ENCODE results near the gene AMZ1. TPM values are rescaled to one million over a fixed set of nuclear protein-coding genes. Genes with fewer than 3 reads are reported as not detected.
"Not testable (repeated sequence)": the region's sequence is repeated elsewhere in the genome, so short reads cannot be mapped to it uniquely, and the experiment has no call there.

Gene AMZ1
- total RNA-seq, 2 experiments from 2014 or later: 0.14 TPM

DNA sequence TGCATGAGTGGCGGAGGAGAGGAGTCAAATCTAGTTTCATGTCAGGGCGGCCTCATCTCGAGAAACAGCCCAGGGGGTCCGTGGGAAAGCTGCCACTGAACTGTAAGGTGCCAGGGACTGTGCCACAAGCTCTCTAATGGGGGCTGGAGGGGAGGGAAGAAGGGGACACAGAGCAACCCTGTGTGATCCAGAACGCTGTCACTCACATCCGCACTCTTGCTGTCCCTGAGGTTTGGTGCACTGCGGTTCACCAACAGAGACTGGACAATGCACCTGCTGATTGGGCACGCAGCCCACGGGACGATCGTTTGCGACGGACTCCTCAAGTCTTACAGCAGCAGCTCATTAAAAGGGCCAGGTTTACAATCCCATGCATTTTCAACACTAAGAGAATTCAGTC lies 47.7 kb downstream of the AMZ1 start:
- peaks cover 40% of the 10 kb centered on the region for H3K4me1 Mint-ChIP-seq
- POLR2A ChIA-PET: interaction anchor here (0.8 kb wide), 1 partner anchor 23 kb away, joined by 3 read pairs; no protein-coding TSS in a partner anchor
- H3K27ac Mint-ChIP-seq: no peak overlapping the region
- CTCF ChIA-PET: no interaction called here
- no peak for DNase-seq
- ATAC-seq: no peak
- H3K36me3 Mint-ChIP-seq (ENCODE audit: low read depth): peaks cover 12% of the 10 kb centered on the region
- intact Hi-C loops (cut with DNase I, micrococcal nuclease): no loop called here
- no peak overlapping the region for H3K4me3 Mint-ChIP-seq
- no peaks in the 10 kb centered on the region for H3K27me3 Mint-ChIP-seq
- H3K9me3 Mint-ChIP-seq (ENCODE audit: low read depth): no peaks in the 10 kb centered on the region

DNA sequence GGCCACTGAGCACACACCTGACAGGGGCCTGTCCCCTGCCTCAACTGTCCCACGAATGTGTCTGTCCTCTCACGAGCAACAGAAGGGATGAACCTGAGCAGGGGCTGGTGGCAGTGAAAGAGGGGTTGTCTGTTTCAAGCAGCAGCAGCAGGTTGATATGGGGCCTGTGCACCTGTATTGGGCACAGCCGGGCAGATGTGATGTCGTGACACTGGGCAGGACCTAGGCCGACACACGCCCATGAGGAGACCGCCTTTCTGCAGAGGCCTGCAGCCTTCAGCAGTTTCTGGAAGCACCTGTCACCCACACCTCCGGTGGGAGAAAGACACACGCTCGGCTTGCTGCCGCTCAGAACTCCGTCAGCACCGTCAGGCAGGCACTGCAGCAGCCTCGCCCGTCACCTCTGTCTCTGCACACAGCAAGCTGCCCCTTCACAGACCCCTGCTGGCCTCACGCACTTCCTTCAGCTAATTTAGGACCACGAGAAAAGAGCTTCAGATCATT lies 48.5 kb downstream of the AMZ1 start:
- Mint-ChIP-seq H3K27ac (no peak overlapping the region), H3K9me3 (ENCODE audit: low read depth) (no peaks in the 10 kb centered on the region)
- ATAC-seq: no peak

GRCh38 chr7:2737005-2737743 lies 49.2 kb downstream of the AMZ1 start:
- H3K27me3 Mint-ChIP-seq; intact Hi-C loops (cut with DNase I, micrococcal nuclease); H3K36me3 Mint-ChIP-seq (ENCODE audit: low read depth); ATAC-seq; H3K27ac Mint-ChIP-seq; H3K4me3 Mint-ChIP-seq; H3K9me3 Mint-ChIP-seq (ENCODE audit: low read depth); DNase-seq: not testable (repeated sequence)
- CTCF ChIA-PET: interaction anchor here (1.4 kb wide), 1 partner anchor 27 kb away, joined by 4 read pairs; no protein-coding TSS in a partner anchor
- POLR2A ChIA-PET: interaction anchor here (1.0 kb wide), 1 partner anchor 21 kb away, joined by 4 read pairs; no protein-coding TSS in a partner anchor
- peaks cover 33% of the 10 kb centered on the region for H3K4me1 Mint-ChIP-seq

More for the DNA sequence above, 48.5 kb downstream of the AMZ1 start:
- Mint-ChIP-seq H3K4me1 (peaks cover 40% of the 10 kb centered on the region), H3K4me3 (no peak overlapping the region), H3K27me3 (no peaks in the 10 kb centered on the region), H3K36me3 (ENCODE audit: low read depth) (peaks cover 10% of the 10 kb centered on the region)
- intact Hi-C loops (cut with DNase I, micrococcal nuclease): no loop called here
- POLR2A ChIA-PET: interaction anchor here (1.0 kb wide), 1 partner anchor 21 kb away, joined by 4 read pairs; no protein-coding TSS in a partner anchor
- CTCF ChIA-PET: interaction anchor here (1.4 kb wide), 1 partner anchor 26 kb away, joined by 4 read pairs; no protein-coding TSS in a partner anchor
- DNase-seq: no peak

DNA sequence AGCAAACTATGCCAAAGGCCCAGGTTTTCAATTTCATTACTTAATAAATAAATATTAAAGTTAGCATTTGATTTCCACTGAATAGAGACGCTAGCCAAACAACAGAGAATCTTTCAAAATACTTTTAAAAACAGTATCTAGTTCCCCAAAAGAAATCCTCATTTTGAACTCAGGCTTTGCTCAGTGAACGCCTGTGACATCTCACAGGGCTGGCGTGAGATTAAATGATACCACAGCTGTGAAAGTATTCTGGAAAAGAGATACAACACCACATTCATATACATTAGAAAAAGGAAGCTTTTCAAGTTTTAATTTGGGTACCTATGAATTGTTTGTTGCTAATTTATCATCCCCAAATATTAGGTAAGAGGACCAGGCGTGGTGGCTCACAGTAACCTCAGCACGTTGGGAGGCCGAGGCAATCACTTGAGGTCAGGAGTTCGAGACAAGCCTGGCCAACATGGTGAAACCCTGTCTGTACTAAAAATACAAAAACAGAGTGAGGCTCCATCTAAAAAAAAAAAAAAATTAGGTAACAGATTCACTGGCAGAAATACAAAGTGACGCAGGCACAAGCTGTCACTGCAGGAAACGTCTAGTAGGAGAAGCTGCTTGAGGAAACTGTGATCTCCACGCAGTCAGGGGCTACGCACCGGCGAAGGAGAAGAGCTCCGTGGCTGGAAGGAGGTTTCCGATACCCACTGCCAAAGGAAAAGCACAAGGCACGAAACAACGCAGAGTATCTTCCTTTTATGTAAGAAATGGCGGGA lies 50.0 kb downstream of the AMZ1 start:
- POLR2A ChIA-PET: interaction anchor here (0.7 kb wide), 1 partner anchor 92 kb away, joined by 3 read pairs; no protein-coding TSS in a partner anchor
- H3K4me1 Mint-ChIP-seq: peaks cover 29% of the 10 kb centered on the region
- intact Hi-C loops (cut with DNase I, micrococcal nuclease): no loop called here
- CTCF ChIA-PET: interaction anchor here (0.6 to 1.4 kb wide), 3 partner anchors 28 to 268 kb away, joined by 3 to 4 read pairs (median 3); no protein-coding TSS in a partner anchor
- ATAC-seq: no peak
- peaks cover 4% of the 10 kb centered on the region for H3K36me3 Mint-ChIP-seq (ENCODE audit: low read depth)
- no peak overlapping the region for H3K4me3 Mint-ChIP-seq
- H3K9me3 Mint-ChIP-seq (ENCODE audit: low read depth): no peaks in the 10 kb centered on the region
- H3K27ac Mint-ChIP-seq: no peak overlapping the region
- no peak for DNase-seq
- H3K27me3 Mint-ChIP-seq: no peaks in the 10 kb centered on the region

DNA sequence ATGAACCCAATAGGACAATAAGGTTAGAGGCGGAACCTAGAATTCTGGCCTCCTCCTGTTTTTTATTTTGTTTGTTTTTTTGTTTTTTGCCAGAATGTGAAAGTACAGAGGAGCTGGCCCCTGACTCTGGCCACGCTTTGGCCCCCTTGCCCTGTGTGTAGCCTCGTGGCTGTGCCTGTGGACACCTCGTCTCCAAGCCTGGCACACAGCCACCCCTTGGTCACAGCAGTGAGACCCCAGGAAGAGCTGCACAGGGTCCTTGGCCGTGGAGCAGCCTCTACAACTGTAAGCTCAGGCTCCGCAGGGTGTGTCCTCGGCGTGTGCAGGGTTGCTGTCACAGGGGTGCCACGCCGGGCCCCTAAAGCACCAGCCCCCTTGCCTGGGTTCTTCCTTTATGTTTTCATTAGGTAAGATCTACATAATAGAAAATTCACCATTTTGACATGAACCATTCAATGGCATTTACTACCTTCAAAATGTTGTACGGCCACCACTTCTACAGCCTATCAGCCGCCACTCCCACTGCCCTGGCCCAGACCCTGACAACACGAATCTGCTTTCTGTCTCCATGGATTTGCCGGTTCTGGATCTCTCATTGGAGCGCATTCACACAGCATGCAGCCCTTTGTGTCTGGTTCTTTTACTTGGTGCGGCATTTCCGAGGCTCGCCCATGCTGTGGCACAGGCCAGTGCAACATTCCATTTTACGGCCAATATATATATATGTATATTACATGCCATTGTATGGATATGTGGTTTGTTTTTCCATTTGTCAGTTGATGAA lies 51.0 kb downstream of the AMZ1 start:
- ATAC-seq: no peak
- Mint-ChIP-seq H3K4me1 (peaks cover 22% of the 10 kb centered on the region), H3K27me3 (no peaks in the 10 kb centered on the region), H3K27ac (no peak overlapping the region), H3K36me3 (ENCODE audit: low read depth) (peaks cover 4% of the 10 kb centered on the region), H3K4me3 (no peak overlapping the region), H3K9me3 (ENCODE audit: low read depth) (no peaks in the 10 kb centered on the region)
- CTCF ChIA-PET: interaction anchor here (0.6 to 1.1 kb wide), 2 partner anchors 29 to 267 kb away, joined by 3 read pairs; no protein-coding TSS in a partner anchor
- intact Hi-C loops (cut with DNase I, micrococcal nuclease): no loop called here
- no peak for DNase-seq
- POLR2A ChIA-PET: interaction anchor here (0.7 kb wide), 1 partner anchor 91 kb away, joined by 3 read pairs; no protein-coding TSS in a partner anchor

DNA sequence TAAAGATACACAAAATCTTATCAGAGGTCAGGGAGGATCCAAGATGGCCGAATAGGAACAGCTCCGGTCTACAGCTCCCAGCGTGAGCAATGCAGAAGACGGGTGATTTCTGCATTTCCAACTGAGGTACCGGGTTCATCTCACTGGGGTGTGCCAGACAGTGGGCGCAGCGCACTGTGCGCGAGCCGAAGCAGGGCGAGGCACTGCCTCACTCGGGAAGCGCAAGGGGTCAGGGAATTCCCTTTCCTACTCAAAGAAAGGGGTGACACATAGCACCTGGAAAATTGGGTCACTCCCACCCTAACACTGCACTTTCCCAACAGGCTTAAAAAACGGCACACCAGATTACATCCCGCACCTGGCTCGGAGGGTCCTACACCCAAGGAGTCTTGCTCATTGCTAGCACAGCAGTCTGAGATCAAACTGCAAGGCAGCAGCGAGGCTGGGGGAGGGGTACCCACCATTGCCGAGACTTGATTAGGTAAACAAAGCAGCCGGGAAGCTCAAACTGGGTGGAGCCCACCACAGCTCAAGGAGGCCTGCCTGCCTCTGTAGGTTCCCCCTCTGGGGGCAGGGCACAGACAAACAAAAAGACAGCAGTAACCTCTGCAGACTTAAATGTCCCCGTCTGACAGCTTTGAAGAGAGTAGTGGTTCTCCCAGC lies 55.7 kb downstream of the AMZ1 start:
- H3K27me3 Mint-ChIP-seq; H3K36me3 Mint-ChIP-seq (ENCODE audit: low read depth); ATAC-seq; H3K27ac Mint-ChIP-seq; POLR2A ChIA-PET; H3K4me1 Mint-ChIP-seq; DNase-seq; intact Hi-C loops (cut with DNase I, micrococcal nuclease); H3K4me3 Mint-ChIP-seq; H3K9me3 Mint-ChIP-seq (ENCODE audit: low read depth): not testable (repeated sequence)
- CTCF ChIA-PET: interaction anchor here (1.0 to 2.3 kb wide), 2 partner anchors 25 to 34 kb away, joined by 3 to 5 read pairs; no protein-coding TSS in a partner anchor

- H3K4me3 Mint-ChIP-seq; CTCF ChIA-PET; H3K4me1 Mint-ChIP-seq; H3K27me3 Mint-ChIP-seq; DNase-seq; H3K9me3 Mint-ChIP-seq (ENCODE audit: low read depth); ATAC-seq; intact Hi-C loops (cut with DNase I, micrococcal nuclease); POLR2A ChIA-PET; H3K27ac Mint-ChIP-seq; H3K36me3 Mint-ChIP-seq (ENCODE audit: low read depth): not testable (repeated sequence)
Measured at GRCh38 chr7:2748684-2749083, 60.7 kb downstream of the AMZ1 start.

DNA sequence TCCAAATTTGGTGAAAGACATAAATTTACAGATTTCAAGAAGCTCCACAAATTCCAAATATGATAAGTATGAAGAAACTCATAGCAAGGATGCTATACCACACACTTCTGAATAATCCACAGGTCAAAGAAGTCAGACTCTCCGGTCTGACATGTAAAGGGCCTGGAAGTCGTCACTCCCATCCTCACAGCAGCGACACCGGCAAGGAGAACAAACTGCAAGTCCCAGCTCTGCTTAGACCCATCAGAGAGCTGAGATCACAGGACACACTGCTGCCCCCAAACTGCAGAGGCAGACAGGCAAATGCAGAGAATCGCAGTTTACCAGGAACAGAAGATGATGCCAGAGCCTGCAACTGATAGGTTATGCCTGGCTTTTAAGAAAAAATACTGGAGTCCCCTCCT lies 62.0 kb downstream of the AMZ1 start:
- H3K9me3 Mint-ChIP-seq (ENCODE audit: low read depth): no peaks in the 10 kb centered on the region
- H3K27ac Mint-ChIP-seq: no peak overlapping the region
- ChIA-PET CTCF (interaction anchor here (0.6 kb wide), 1 partner anchor 31 kb away, joined by 3 read pairs; no protein-coding TSS in a partner anchor), POLR2A (interaction anchor here (0.7 kb wide), 1 partner anchor 8 kb away, joined by 3 read pairs; no protein-coding TSS in a partner anchor)
- intact Hi-C loops (cut with DNase I, micrococcal nuclease): loop anchor here in 1 of 2 experiments (10.0 kb wide), 1 partner anchor 715 kb away; no protein-coding TSS in a partner anchor
- peaks cover 7% of the 10 kb centered on the region for H3K36me3 Mint-ChIP-seq (ENCODE audit: low read depth)
- H3K4me1 Mint-ChIP-seq: peaks cover 2% of the 10 kb centered on the region
- H3K4me3 Mint-ChIP-seq: no peak overlapping the region
- no peak for ATAC-seq
- H3K27me3 Mint-ChIP-seq: no peaks in the 10 kb centered on the region
- no peak for DNase-seq

GRCh38 chr7:2751086-2751485 lies 63.1 kb downstream of the AMZ1 start:
- Mint-ChIP-seq H3K27me3 (no peaks in the 10 kb centered on the region), H3K36me3 (ENCODE audit: low read depth) (peaks cover 14% of the 10 kb centered on the region), H3K4me1 (peaks cover 2% of the 10 kb centered on the region), H3K4me3 (no peak overlapping the region), H3K9me3 (ENCODE audit: low read depth) (peaks cover 2% of the 10 kb centered on the region), H3K27ac (no peak overlapping the region)
- ChIA-PET POLR2A (no interaction called here), CTCF (interaction anchor here (0.6 kb wide), 1 partner anchor 52 kb away, joined by 3 read pairs; no protein-coding TSS in a partner anchor)
- no peak for DNase-seq
- intact Hi-C loops (cut with DNase I, micrococcal nuclease): loop anchor here in 1 of 2 experiments (10.0 kb wide), 1 partner anchor 714 kb away; no protein-coding TSS in a partner anchor
- no peak for ATAC-seq

GRCh38 chr7:2753148-2753547 lies 65.1 kb downstream of the AMZ1 start:
- DNase-seq (no peak), ATAC-seq (no peak)
- Mint-ChIP-seq H3K9me3 (ENCODE audit: low read depth) (peaks cover 2% of the 10 kb centered on the region), H3K27ac (no peak overlapping the region), H3K4me1 (peaks cover 18% of the 10 kb centered on the region), H3K4me3 (no peak overlapping the region), H3K27me3 (no peaks in the 10 kb centered on the region), H3K36me3 (ENCODE audit: low read depth) (peaks cover 19% of the 10 kb centered on the region)
- ChIA-PET POLR2A (no interaction called here), CTCF (interaction anchor here (0.7 kb wide), 1 partner anchor 12 kb away, joined by 3 read pairs; no protein-coding TSS in a partner anchor)
- intact Hi-C loops (cut with DNase I, micrococcal nuclease): loop anchor here in 1 of 2 experiments (10.0 kb wide), 1 partner anchor 712 kb away; no protein-coding TSS in a partner anchor

Measured in activated CD4-positive, alpha-beta T cell treated with anti-CD3 and anti-CD28 coated beads for 36 hours (primary cell).